Pancreas (tissue), 10 donors: Measurements from ENCODE around the gene CSE1L. TPM values are rescaled to one million over a fixed set of nuclear protein-coding genes. Genes with fewer than 3 reads are reported as not detected.
"Not testable (repeated sequence)": the region's sequence is repeated elsewhere in the genome, so short reads cannot be mapped to it uniquely, and the experiment has no call there.

Experiments
- ATAC-seq, 4 donors: fragments of 200-7000 bp; cut with Tn5 transposase; one replicate each; pipeline versions ENCODE4 v1.8.0 to v1.9.1; 2020; ENCODE audit warnings: mild to moderate bottlenecking in 4 of 4, moderate library complexity in 4 of 4
- DNase-seq, 6 donors: peaks; one replicate each; pipeline ENCODE4 v3.0.0-alpha.2; 2020
- FAIRE-seq: peaks from 2 replicates; lab custom pipeline; 2012; peaks lifted over from hg19 to GRCh38; lab: Jason Lieb, UNC
- H3K27ac ChIP-seq, 4 donors: fragments of 200-600 bp; sonication (generic); 1 replicate in 3 of 4; 2 replicates in 1 of 4; pipeline versions ENCODE4 v1.5.0 to v1.8.0; 2020
- H3K27me3 ChIP-seq, 4 donors: fragments of 200-600 bp; one replicate each; pipeline ENCODE4 v1.8.0; 2021
- H3K36me3 ChIP-seq, 3 donors: fragments of 200-600 bp; sonication (generic) in 1 of 3; one replicate each; pipeline versions ENCODE4 v1.5.0 to v1.8.0; 2020 to 2021
- H3K4me1 ChIP-seq, 3 donors: fragments of 200-600 bp; one replicate each; pipeline ENCODE4 v1.8.0; 2021
- H3K4me3 ChIP-seq, 4 donors: fragments of 200-600 bp; sonication (generic) in 2 of 4; one replicate each; pipeline versions ENCODE4 v1.5.0 to v1.8.0; 2020 to 2021
- H3K9me3 ChIP-seq, 4 donors: fragments of 200-600 bp; one replicate each; pipeline ENCODE4 v1.8.0; 2021
- CTCF ChIP-seq, 4 donors: fragments of 200-600 bp; sonication (generic) in 3 of 4; IDR thresholded peaks; one replicate each; pipeline versions ENCODE4 v1.5.0 to v1.8.0; 2021; ENCODE audit warnings: antibody characterized with exemption in 4 of 4
- WGBS, 2 donors: extraction: QIAGEN DNeasy Blood & Tissue Kit; methylation state at CpG; one replicate each; pipeline ENCODE4 v1.1.7; 2013; 5-methylcytosine and 5-hydroxymethylcytosine counted together
- intact Hi-C, 3 donors: fragments of 100-400 bp; cut with DNase I; formaldehyde crosslinking; loops; one replicate each; pipeline versions ENCODE4 v1.11.1 to v1.14.2; 2022
- polyA plus RNA-seq, 2 donors: library from polyadenylated mRNA; stranded (reverse); fragments of 200-250 nt; gene quantifications; one replicate each; pipeline ENCODE4 v1.2.3, GENCODE V29; 2013
- total RNA-seq, 6 donors: library from RNA; stranded (reverse); fragmentation: NEBNext Ultra II Directional in 4 of 6; extraction: Animal tissue kit (Norgen Biotek cat#: 25700) in 4 of 6; gene quantifications; one replicate each; pipeline versions ENCODE4 v1.2.1 to v1.2.4, GENCODE V29; 2021 to 2023
- donor health status: healthy with polysubstance abuse.
- donor health status: DM: no; HTN: no; CAD: no; lungs with moderate emphysema.
- donor health status: DM: no; HTN: no; CAD: no.
- donor health status: control.
- donor health status: control.
- donor health status: Bipolar disorder and iron deficiency.
- donor health status: DM: yes; HTN: yes; CAD: no.
- donor health status: DM: no; HTN: no; CAD: no.
- donor health status: DM: no; HTN: no; CAD: no.
- donor health status: DM: yes; HTN: yes; CAD: no.

The CSE1L gene
- total and polyA plus RNA-seq, 8 donors = 10.4 to 23.6 (median 17.7) TPM

GRCh38 chr20:49091762-49092161 is 45.6 kb downstream of the CSE1L start:
- ATAC-seq (no peak), FAIRE-seq (no peak), DNase-seq (no peak)
- Histone ChIP-seq H3K4me3 (no peak overlapping the region), H3K27ac (no peak overlapping the region), H3K9me3 (no peaks in the 10 kb centered on the region), H3K4me1 (no peaks in the 10 kb centered on the region), H3K36me3 (peaks cover 0 to 53% (median 38%) of the 10 kb centered on the region in 3 donors), H3K27me3 (no peaks in the 10 kb centered on the region)
- TF ChIP-seq CTCF (IDR thresholded peaks at IDR 0.05) = no peak
- 12 to 16% methylated on average over 1 of the region's 1 CpG for WGBS, 2 donors
- intact Hi-C loops = no loop called here

- intact Hi-C loops = no loop called here
- Histone ChIP-seq H3K9me3 (no peaks in the 10 kb centered on the region), H3K4me1 (no peaks in the 10 kb centered on the region), H3K36me3 (peaks cover 0 to 28% (median 17%) of the 10 kb centered on the region in 3 donors), H3K27ac (no peak overlapping the region), H3K27me3 (no peaks in the 10 kb centered on the region), H3K4me3 (no peak overlapping the region)
- no peak for DNase-seq
- WGBS, 2 donors = 88 to 93% methylated on average over 7 of the region's 7 CpGs
- no peak for FAIRE-seq
- ATAC-seq = no peak
- TF ChIP-seq CTCF (IDR thresholded peaks at IDR 0.05) = no peak
These were observed 50.2 kb downstream of the CSE1L start for GRCh38 chr20:49096203-49096730.

DNA sequence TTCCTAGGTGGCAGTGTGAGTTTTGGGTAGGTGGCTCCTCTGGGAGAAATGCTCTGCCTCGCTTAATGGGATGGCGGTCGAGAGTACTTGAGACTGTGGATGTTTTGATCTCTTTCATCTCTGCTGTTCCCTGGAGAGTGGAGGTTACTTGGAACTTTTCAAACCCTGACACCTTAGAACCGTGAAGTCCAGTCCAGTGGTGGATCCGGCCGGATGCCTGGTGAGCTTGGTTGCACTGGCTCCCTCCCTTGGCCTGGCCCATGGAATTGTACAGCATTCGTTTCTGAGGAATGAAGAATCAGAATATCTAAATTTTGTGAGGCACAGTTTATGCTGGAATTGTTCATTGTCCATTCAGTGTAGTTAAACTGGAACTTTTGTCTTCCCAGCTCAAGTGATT is 51.0 kb downstream of the CSE1L start:
- H3K27me3 ChIP-seq = no peaks in the 10 kb centered on the region
- WGBS, 2 donors = 95 to 98% methylated on average over 7 of the region's 7 CpGs
- H3K36me3 ChIP-seq = peaks cover 0 to 28% (median 17%) of the 10 kb centered on the region in 3 donors
- H3K4me3 ChIP-seq = no peak overlapping the region
- no peak for TF ChIP-seq CTCF (IDR thresholded peaks at IDR 0.05)
- no peaks in the 10 kb centered on the region for H3K4me1 ChIP-seq
- no peaks in the 10 kb centered on the region for H3K9me3 ChIP-seq
- FAIRE-seq = no peak
- DNase-seq = no peak
- intact Hi-C loops = no loop called here
- no peak overlapping the region for H3K27ac ChIP-seq
- no peak for ATAC-seq

DNA sequence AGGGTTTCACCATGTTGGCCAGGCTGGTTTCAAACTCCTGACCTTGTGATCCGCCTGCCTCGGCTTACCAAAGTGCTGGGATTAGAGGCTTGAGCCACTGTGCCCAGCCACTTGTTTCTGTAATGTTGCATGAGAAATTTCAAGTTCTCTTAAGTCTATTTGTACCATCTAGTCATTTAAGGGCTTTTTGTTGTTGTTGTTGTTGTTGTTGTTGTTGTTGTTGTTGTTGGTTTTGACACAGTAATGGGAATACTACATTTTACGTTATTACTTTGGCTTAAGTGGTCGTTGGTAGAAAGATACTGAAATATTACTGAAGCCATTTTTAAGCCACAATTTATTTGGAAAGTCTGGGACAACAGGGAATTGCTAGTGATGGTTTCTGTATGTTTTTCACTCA is 52.0 kb downstream of the CSE1L start:
- intact Hi-C loops = no loop called here
- no peak overlapping the region for H3K27ac ChIP-seq
- no peaks in the 10 kb centered on the region for H3K9me3 ChIP-seq
- TF ChIP-seq CTCF (IDR thresholded peaks at IDR 0.05) = no peak
- ATAC-seq = no peak
- H3K4me3 ChIP-seq = no peak overlapping the region
- DNase-seq = no peak
- WGBS, 2 donors = 88 to 94% methylated on average over 4 of the region's 4 CpGs
- no peaks in the 10 kb centered on the region for H3K27me3 ChIP-seq
- no peak for FAIRE-seq
- peaks cover 0 to 34% (median 23%) of the 10 kb centered on the region in 3 donors for H3K36me3 ChIP-seq
- no peaks in the 10 kb centered on the region for H3K4me1 ChIP-seq

GRCh38 chr20:49099011-49099410 is 52.9 kb downstream of the CSE1L start:
- 94 to 98% methylated on average over 3 of the region's 3 CpGs for WGBS, 2 donors
- no peak overlapping the region for H3K27ac ChIP-seq
- intact Hi-C loops = no loop called here
- H3K36me3 ChIP-seq = peaks cover 0 to 39% (median 24%) of the 10 kb centered on the region in 3 donors
- ATAC-seq = no peak
- no peaks in the 10 kb centered on the region for H3K27me3 ChIP-seq
- no peaks in the 10 kb centered on the region for H3K9me3 ChIP-seq
- no peaks in the 10 kb centered on the region for H3K4me1 ChIP-seq
- no peak for FAIRE-seq
- no peak for TF ChIP-seq CTCF (IDR thresholded peaks at IDR 0.05)
- H3K4me3 ChIP-seq = no peak overlapping the region
- no peak for DNase-seq

- H3K27me3 ChIP-seq, H3K27ac ChIP-seq, H3K4me1 ChIP-seq, H3K9me3 ChIP-seq, ATAC-seq, DNase-seq, intact Hi-C loops, H3K4me3 ChIP-seq, FAIRE-seq: not testable (repeated sequence)
- WGBS, 2 donors = 98% methylated on average over 5 of the region's 5 CpGs
- peaks cover 0 to 37% (median 17%) of the 10 kb centered on the region in 3 donors for H3K36me3 ChIP-seq
These were observed 54.2 kb downstream of the CSE1L start for GRCh38 chr20:49100292-49100691.
